ENCODE results near the gene HMGB2. TPM values are rescaled to one million over a fixed set of nuclear protein-coding genes. Genes with fewer than 3 reads are reported as not detected.

HMGB2 gene
- total RNA-seq, 4 donors from 2014 or later = 13.3 to 47.8 (median 30.7) TPM

- TF ChIP-seq, protein P1, sequence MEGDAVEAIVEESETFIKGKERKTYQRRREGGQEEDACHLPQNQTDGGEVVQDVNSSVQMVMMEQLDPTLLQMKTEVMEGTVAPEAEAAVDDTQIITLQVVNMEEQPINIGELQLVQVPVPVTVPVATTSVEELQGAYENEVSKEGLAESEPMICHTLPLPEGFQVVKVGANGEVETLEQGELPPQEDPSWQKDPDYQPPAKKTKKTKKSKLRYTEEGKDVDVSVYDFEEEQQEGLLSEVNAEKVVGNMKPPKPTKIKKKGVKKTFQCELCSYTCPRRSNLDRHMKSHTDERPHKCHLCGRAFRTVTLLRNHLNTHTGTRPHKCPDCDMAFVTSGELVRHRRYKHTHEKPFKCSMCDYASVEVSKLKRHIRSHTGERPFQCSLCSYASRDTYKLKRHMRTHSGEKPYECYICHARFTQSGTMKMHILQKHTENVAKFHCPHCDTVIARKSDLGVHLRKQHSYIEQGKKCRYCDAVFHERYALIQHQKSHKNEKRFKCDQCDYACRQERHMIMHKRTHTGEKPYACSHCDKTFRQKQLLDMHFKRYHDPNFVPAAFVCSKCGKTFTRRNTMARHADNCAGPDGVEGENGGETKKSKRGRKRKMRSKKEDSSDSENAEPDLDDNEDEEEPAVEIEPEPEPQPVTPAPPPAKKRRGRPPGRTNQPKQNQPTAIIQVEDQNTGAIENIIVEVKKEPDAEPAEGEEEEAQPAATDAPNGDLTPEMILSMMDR (IDR thresholded peaks at IDR 0.05) = no peak
- TF ChIP-seq POLR2A (IDR thresholded peaks at IDR 0.05) = no peak
- Histone ChIP-seq H3K4me1 (no peaks in the 10 kb centered on the region), H3K36me3 (no peaks in the 10 kb centered on the region), H3K27me3 (no peaks in the 10 kb centered on the region), H3K9me3 (no peaks in the 10 kb centered on the region), H3K4me3 (replicated peaks in 1 of 3) (no peak overlapping the region), H3K27ac (no peak overlapping the region)
- 91 to 93% methylated on average over 2 of the region's 2 CpGs for WGBS, 2 donors
- intact Hi-C loops (cut with DNase I) = no loop called here
- no peak for DNase-seq
These were observed 46.7 kb downstream of the HMGB2 start for GRCh38 chr4:173287486-173287885.

GRCh38 chr4:173284463-173284862 is 49.7 kb downstream of the HMGB2 start:
- intact Hi-C loops (cut with DNase I) = no loop called here
- DNase-seq = no peak
- no peaks in the 10 kb centered on the region for H3K9me3 ChIP-seq
- H3K27ac ChIP-seq = no peak overlapping the region
- H3K4me1 ChIP-seq = no peaks in the 10 kb centered on the region
- no peaks in the 10 kb centered on the region for H3K27me3 ChIP-seq
- no peaks in the 10 kb centered on the region for H3K36me3 ChIP-seq
- H3K4me3 ChIP-seq (replicated peaks in 1 of 3) = no peak overlapping the region
- no peak for TF ChIP-seq POLR2A (IDR thresholded peaks at IDR 0.05)
- TF ChIP-seq, protein P1 (IDR thresholded peaks at IDR 0.05) = no peak

DNA sequence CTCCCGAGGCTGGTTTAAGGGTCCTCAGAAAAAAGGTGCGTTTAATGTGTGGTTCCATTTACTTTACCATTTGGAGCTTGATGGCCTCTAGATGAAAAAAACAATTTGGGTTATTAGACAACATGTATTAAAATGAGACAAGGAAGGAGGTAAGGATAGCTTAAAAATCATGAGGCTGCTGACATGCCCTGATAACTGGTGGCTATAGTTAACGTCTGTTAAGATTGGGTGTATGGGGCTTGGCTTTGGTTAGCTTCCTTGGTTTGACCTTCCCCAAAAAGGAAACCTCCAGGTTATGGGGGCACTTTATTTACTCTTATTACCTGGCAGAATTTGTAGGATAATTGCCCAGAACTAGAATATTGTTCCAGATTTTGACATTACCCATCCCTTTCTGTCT is 51.5 kb downstream of the HMGB2 start:
- Histone ChIP-seq H3K27me3 (no peaks in the 10 kb centered on the region), H3K9me3 (no peaks in the 10 kb centered on the region), H3K27ac (no peak overlapping the region), H3K4me1 (no peaks in the 10 kb centered on the region), H3K36me3 (no peaks in the 10 kb centered on the region), H3K4me3 (replicated peaks in 1 of 3) (no peak overlapping the region)
- intact Hi-C loops (cut with DNase I) = no loop called here
- no peak for DNase-seq
- 73 to 84% methylated on average over 3 of the region's 3 CpGs for WGBS, 2 donors
- TF ChIP-seq, protein P1 (IDR thresholded peaks at IDR 0.05) = no peak
- TF ChIP-seq POLR2A (IDR thresholded peaks at IDR 0.05) = no peak

GRCh38 chr4:173282256-173282562 is 51.9 kb downstream of the HMGB2 start:
- WGBS, 2 donors = 60 to 78% methylated on average over 4 of the region's 4 CpGs
- intact Hi-C loops (cut with DNase I) = no loop called here

DNA sequence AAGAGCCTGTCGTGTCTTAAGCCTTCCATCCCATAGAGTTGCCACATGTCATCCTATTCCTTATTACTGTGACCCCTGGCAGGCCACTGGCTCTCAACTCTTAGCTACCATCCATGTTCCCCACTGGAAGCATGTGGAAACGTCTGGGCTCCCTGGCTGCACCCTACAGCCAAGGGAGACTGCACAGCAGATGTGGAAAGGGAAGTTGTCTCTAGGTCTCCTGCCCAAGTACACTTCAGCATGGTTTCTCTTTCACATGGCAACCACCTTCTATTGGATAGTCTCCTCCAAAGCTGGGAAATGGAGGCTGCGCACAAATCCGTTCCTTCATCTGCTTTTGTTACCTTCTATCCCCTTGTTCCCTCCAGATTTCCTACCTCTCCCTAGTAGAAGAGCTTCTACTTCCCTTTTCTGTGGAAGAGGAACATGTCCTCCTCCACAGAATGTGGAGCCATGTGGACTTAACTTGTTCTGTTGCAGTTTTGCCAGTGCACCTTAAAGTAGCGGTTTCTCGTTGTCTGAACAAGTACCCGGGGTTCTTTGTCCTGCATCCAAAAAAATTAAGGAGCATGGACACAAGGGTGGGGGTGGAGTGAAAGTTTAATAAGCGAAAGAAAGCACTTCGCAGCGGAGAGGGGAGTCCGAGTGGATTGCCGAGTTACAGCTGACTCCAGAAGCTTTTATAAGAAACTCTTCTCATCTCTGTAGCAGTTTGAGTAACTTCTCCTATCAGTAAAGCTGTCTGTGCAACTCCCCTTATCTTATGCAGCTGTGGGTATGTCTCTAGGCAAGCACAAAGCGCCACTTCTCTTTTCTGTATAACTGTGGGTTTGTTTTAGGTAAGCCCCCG is 52.5 kb downstream of the HMGB2 start:
- Histone ChIP-seq H3K9me3 (no peaks in the 10 kb centered on the region), H3K4me3 (replicated peaks in 1 of 3) (no peak overlapping the region), H3K4me1 (no peaks in the 10 kb centered on the region), H3K27ac (no peak overlapping the region), H3K36me3 (no peaks in the 10 kb centered on the region), H3K27me3 (no peaks in the 10 kb centered on the region)
- TF ChIP-seq POLR2A (IDR thresholded peaks at IDR 0.05) = no peak
- TF ChIP-seq, protein P1 (IDR thresholded peaks at IDR 0.05) = no peak
- intact Hi-C loops (cut with DNase I) = no loop called here
- no peak for DNase-seq
- WGBS, 2 donors = 74% methylated on average over 14 of the region's 14 CpGs

More at GRCh38 chr4:173282256-173282562, 51.9 kb downstream of the HMGB2 start:
- no peak overlapping the region for H3K4me3 ChIP-seq (replicated peaks in 1 of 3)
- no peaks in the 10 kb centered on the region for H3K4me1 ChIP-seq
- no peaks in the 10 kb centered on the region for H3K36me3 ChIP-seq
- no peak for DNase-seq
- TF ChIP-seq, protein P1 (IDR thresholded peaks at IDR 0.05) = no peak
- no peak for TF ChIP-seq POLR2A (IDR thresholded peaks at IDR 0.05)
- H3K9me3 ChIP-seq = no peaks in the 10 kb centered on the region
- no peak overlapping the region for H3K27ac ChIP-seq
- H3K27me3 ChIP-seq = no peaks in the 10 kb centered on the region
